ENCODE measurements around the gene VPS51.
"Not testable (repeated sequence)": the region's sequence is repeated elsewhere in the genome, so short reads cannot be mapped to it uniquely, and the experiment has no call there.

The VPS51 gene

DNA sequence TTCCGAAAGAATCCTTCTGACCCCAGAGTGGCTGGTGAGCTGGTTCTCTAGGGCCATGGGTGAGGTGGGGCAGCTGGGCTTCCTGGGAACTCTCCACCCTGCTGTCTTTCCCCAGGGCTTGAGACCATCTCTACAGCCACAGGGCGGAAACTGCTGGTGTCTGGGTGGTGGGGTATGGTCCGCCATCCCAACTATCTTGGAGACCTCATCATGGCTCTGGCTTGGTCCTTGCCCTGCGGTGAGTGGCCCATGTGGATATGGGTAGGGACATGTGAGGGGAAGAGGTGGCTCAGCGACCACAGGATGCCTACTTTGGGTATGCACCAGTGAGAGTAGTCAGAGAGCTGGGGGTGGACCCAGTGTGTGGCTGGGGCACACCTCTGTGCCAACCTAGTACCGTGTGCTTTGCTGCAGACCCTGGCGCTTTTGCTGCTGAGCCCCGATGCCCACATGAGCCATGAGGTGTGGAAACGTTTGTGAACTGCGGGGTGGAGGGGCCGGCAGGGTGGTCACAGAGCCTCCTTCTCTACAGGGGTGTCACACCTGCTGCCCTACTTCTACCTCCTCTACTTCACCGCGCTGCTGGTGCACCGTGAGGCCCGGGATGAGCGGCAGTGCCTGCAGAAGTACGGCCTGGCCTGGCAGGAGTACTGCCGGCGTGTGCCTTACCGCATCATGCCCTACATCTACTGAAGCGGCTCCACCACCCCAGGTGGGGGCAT is 19.5 kb downstream of the VPS51 start:
- no peak for DNase-seq
- in situ Hi-C loops (cut with HindIII; ENCODE audit: low pct_ligation_motif_present, low pct_unique_long_range_greater_than_20kb, low sequenced_read_pairs): no loop called here

DNA sequence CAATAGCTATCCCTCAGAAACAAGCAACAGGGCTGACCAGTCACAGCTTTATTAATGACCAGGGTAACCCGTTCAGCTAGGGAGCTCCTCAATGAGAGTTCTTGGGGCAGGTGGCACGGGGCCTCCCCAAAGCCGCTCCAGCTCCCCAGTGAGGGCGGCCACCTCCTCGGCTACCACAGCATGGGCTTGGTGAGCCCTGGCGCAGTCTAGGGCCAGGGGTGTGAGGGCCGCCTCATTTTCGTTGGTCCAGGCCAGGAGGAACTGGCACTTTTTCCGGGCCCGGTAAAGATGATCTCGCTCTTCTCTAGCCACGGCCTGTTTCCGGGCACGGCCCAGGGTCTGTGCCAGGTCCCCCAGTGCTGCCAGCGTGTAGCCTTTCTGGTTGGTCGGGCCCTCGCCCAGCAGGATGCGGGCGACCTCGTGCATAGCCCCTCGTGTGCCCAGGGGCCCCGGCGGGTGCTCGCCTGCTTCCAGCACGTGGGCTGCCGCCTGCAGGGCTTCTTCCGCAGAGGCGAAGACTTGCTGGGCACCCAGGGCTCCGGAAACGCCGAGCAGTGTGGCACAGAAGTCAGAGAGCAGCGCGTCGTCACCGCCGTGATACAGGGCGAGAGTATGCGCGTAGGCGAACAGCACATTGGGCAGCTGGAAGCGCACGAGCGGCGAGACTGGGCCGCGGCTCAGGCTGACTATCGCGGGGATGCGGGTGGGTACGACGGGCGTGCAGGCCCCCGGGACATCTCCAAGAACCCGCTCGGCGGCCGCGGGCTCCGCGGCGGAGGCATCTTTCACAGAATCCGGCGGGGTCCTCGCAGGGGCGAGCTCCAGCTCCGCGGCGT is 20.6 kb downstream of the VPS51 start:
- in situ Hi-C loops (cut with HindIII; ENCODE audit: low pct_ligation_motif_present, low pct_unique_long_range_greater_than_20kb, low sequenced_read_pairs): no loop called here
- DNase-seq: peak; percentile 22

DNA sequence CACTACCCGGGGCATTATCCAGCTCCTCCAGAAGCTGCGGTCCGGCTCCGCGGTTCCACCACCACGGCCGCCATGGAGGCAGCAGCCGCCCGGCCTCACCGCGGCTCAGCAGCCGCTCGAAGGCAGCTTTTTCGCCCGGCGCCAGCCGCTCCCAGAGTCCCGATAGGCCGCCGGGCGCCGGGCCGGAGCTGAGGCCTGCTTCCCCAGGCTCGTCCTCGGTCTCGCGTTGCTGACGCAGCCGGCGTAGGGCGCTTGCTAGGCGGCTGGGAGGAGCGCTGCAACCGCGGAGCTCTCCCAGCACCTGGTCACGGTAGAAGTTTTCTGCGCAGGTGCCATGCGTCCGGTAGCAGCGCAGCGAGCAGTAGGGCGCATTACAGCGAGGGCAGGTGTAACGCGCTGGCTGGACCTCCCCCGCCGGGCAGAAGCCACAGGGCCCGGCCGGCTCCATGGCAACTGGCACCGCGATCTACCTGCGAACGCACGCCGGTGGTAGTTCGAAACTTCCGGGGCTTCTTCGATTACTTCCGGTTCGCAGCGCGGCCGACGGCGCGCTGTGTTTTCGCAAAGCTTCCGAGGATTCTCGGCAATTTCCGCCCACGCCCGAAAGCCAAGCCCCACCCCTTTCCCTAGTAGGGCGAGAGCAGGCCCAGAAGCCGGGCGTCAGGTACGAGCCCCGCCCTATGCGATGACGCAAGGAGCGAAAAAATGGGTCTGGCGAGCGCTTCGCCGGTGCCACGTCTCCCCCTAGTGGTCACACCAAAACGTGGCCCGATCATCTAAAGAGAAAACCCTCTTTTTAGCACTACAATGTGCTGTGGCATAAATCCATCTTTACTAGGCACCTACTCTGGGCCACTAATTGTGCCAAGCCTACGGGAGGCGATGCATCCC is 21.4 kb downstream of the VPS51 start, which contains the start of gene ZNHIT2:
Gene ZNHIT2 (minus strand): TSS at position 496 of the 891 bp plus-strand sequence. CDS start 48 bp downstream, at position 448.
- in situ Hi-C loops (cut with HindIII; ENCODE audit: low pct_ligation_motif_present, low pct_unique_long_range_greater_than_20kb, low sequenced_read_pairs): no loop called here
- peak; percentile 97 for DNase-seq

DNA sequence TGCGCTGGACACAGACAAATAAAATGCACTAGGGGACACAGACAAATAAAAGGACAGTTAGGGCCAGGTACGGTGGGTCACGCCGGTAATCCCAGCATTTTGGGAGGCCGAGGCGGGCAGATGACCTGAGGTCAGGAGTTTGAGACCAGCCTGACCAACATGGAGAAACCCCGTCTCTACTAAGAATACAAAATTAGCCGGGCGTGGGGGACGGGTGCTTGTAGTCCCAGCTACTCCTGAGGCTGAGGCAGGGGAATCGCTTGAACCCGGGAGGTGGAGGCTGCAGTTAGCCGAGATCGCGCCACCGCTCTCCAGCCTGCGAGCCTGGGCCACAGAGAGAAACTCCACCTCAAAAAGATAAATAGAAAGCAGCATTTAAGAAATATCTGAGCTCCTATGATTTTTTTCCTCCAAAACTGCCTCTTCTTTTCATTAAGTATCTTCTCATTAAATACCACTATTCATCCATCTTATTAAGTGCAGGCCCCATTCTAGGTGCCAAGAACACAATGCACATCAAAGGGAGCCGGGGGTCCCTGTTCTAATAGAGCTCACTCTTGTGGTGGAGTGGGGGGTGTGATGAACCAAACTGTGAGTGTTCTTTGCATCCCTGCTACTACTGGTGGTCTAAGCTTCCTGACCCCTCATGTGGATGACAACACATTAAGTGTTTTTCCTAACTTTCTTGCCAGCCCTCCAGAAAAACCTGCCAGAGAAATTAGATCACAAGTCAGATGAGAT is 22.3 kb downstream of the VPS51 start:
- in situ Hi-C loops (cut with HindIII; ENCODE audit: low pct_ligation_motif_present, low pct_unique_long_range_greater_than_20kb, low sequenced_read_pairs): no loop called here
- no peak for DNase-seq

DNA sequence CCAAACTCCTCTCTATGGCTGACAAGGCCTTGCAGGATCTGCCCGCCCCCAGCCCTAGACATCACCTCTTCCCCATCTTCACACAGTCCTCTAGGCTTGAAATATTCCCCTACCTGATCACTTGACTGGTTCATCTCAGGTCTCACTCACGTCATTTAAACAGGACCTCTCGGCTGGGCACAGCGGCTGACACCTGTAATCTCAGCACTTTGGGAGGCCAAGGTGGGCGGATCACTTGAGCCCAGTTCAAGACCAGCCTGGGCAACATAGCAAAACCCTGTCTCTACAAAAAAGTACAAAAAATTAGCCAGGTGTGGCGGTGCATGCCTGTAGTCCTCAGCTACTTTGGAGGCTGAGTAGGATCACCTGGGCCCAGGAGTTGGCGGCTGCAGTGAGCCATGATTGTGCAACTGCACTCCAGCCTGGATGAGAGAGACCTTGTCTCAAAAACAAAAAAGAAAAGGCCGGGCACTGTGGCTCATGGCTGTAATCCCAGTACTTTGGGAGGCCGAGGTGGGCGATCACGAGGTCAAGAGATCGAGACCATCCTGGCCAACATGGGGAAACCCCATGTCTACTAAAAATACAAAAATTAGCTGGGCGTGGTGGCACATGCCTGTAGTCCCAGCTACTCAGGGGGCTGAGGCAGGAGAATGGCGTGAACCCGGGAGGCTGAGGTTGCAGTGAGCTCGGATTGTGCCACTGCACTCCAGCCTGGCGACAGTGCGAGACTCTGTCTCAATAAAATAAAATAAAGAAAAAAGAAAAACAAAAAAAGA is 23.1 kb downstream of the VPS51 start:
- DNase-seq; in situ Hi-C loops (cut with HindIII; ENCODE audit: low pct_ligation_motif_present, low pct_unique_long_range_greater_than_20kb, low sequenced_read_pairs): not testable (repeated sequence)

DNA sequence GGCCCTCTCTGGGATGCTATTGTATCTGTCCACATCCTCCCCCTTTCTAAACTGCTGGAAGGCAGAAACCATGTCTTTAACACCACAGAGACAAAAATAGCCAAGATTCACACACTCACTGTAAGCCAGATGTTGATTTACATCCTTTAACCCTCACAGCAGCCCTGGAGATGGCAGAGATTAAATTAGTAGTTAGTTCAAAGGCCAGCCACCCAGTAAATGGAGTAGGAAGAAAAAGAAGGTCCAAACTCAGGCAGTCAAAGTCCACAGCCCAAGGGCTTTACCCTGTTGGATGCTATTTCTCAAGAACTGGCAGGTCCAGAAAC is 23.6 kb downstream of the VPS51 start:
- DNase-seq: no peak

DNA sequence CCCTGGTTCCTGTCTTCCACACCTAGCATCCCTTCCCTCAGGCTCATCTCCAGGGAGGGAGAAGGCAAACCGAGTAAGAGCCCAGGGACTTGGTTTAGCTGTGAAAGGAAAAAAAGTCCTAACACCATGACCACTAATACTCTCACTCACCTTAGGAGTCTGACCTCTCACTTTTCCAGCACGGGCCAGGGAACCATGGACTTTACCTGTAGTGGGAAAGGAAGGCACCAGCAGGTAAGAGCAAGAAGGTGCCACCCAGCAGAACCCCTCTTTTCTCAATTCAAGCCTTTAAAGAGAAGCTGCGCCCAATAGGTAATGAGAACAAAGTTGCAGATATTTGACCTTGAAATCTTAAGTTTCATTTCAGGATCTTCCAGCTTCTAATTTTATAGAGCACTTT is 24.8 kb downstream of the VPS51 start:
- DNase-seq: no peak
- in situ Hi-C loops (cut with HindIII; ENCODE audit: low pct_ligation_motif_present, low pct_unique_long_range_greater_than_20kb, low sequenced_read_pairs): no loop called here

More for the DNA sequence above, 23.6 kb downstream of the VPS51 start:
- in situ Hi-C loops (cut with HindIII; ENCODE audit: low pct_ligation_motif_present, low pct_unique_long_range_greater_than_20kb, low sequenced_read_pairs): no loop called here

DNA sequence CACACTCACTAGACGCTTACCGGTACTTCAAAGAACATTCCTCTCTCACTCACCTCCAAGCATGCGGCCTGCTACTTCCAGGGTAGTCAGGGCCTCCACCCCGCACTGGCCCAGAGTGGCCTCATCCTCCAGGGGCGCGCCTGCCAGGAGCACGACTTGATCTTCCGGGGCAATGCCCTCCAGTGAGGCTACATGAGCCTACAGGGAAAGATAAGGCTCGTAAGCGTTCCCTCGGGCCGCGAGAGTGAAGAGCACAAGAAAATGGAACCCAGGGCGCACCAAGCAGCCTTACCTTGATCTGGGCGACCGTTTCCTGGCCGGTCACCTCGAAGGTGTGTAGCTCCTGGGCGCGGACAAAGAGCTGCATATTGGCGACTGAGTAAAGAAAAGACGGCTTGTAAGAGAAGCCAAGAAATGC is 25.4 kb downstream of the VPS51 start:
- in situ Hi-C loops (cut with HindIII; ENCODE audit: low pct_ligation_motif_present, low pct_unique_long_range_greater_than_20kb, low sequenced_read_pairs): no loop called here
- DNase-seq: no peak

DNA sequence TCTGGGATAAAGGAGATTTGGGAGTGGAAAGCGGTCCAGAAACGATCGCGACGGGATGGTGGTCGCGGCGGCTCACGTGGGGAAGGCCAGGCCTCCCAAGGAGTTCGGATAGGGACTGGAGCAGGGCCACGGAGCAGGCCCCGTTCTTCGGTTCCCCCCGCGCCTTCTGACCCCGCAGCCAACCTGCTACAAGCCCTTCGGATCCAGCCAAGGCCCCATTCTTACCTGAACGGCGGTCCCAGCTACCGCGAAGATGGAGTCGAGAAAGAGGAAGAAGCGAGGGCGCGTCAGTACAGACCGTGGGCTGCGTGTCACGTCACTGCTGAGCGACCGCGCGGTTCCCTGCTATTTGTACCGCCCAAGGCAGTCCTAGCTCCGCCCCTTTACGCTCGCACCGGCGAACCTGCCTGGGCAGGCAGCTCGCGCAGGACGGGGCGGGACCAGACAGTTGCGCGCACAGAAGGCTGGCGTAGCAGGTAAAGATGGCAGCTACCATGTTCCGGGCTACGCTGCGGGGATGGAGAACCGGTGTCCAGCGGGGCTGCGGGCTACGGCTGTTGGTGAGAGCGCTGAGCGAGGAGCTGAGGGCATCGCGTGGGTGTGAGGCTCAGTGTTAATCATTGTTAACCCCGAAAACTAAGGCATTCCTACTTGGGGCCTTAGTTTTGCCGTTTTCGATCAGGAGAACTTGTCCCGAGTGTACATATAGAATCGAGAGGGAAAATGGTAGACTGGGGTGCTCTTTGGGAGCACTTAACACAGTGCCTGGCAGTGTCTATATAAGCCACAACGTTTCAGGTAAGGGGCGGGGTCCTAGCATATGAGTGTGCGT is 26.1 kb downstream of the VPS51 start, which contains the start of the genes FAU and MRPL49:
Gene FAU (minus strand): TSS at position 270 of the 832 bp plus-strand sequence. CDS start 321 bp downstream, outside the sequence.
Gene MRPL49 (plus strand): TSS at position 457 of the 832 bp plus-strand sequence. CDS start 26 bp downstream, at position 483.
- DNase-seq: peak; percentile 96
- in situ Hi-C loops (cut with HindIII; ENCODE audit: low pct_ligation_motif_present, low pct_unique_long_range_greater_than_20kb, low sequenced_read_pairs): no loop called here

DNA sequence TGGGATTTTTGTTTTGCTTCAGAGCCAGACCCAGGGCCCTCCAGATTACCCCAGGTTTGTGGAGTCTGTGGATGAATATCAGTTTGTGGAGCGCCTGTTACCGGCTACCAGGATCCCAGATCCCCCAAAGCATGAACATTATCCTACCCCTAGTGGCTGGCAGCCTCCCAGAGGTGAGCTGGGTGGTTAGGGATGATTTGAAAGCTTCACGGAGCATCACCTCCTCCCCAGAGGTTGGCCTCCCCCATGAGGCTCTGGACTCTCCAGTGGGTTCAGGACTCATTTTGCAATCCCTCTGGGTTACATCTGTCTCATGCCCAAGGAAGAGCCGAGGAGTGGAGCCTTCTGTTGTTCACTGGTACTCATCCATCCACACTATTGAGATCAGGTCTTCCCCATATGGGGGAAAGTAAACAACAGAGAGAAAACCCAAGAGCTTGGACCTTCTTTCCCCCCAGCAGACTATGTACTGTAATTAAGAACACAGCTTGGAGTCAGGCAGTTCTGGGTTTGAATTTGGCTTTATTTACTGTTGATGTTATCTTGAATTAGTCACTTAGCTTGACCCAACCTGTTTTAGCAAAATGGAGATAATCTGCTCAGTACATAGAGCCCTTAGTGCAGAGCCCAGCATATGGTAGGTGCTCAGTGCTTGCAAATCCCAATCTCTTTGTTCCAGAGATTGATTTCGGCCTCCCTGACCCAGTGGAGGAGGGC is 28.6 kb downstream of the VPS51 start:
- in situ Hi-C loops (cut with HindIII; ENCODE audit: low pct_ligation_motif_present, low pct_unique_long_range_greater_than_20kb, low sequenced_read_pairs): no loop called here
- no peak for DNase-seq

DNA sequence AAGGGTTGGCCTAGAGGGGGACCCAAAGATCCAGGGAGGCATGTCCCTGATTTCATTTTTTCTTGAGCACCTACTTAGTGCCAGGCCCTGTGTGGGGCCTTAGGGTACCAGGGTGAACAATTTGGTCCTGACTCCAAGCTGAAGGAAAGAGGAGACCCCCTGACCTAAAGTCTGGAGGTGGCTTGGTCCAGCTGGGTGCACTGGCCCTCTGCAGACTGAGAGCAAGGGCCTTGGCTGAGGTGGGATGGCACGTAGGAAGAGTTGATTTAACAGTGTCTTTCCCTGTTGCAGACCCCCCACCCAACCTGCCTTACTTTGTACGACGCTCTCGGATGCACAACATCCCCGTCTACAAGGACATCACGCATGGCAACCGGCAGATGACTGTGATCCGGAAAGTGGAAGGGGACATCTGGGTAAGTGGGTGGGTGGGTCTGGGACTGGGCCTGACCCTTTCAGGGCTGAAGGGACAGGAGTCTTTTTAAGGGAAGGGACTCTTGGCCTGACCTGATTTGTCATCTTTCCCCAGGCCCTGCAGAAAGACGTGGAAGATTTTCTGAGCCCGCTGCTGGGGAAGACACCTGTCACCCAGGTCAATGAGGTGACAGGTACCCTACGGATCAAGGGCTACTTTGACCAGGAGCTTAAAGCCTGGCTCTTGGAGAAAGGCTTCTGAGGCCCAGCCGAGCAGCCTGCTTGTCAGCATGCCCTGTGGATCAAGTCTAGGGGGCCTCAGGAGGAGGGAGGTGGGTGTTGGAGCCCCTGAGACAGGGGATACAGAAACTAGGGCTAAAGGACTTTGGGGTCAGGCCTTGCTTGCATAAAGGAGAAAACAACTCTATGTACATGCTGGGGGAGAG is 29.4 kb downstream of the VPS51 start:
- DNase-seq: no peak
- in situ Hi-C loops (cut with HindIII; ENCODE audit: low pct_ligation_motif_present, low pct_unique_long_range_greater_than_20kb, low sequenced_read_pairs): no loop called here

DNA sequence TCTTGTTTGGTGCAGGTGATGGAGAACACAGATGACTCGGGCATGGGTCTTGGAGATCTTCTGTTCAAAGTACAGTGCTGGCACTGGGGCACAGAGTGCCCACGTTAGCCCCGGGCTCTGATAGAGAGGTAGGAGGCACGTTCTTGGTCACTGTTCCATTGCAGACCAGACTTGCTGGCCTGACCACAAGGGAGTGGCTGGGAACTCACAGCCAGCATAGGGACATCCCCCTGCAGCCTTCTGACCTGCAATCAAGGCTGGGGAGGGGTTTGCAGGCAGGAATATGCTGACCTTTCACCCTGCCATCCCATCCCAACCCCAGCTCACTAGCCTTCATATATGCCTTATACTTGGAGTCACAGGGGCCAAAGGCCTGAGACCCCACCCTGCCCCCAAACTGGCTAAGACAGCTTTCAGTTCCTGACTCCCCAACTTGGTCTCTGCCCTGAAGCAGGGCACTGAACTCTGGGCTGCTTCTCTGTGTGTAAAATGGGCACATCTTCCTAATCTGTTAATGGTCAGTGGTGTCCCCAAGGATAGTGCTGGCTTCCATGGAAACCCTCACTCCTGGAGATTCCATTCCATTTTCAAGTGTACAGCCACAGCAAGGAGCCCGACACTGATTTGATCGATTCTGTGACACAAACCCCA is 30.7 kb downstream of the VPS51 start:
- in situ Hi-C loops (cut with HindIII; ENCODE audit: low pct_ligation_motif_present, low pct_unique_long_range_greater_than_20kb, low sequenced_read_pairs): no loop called here
- no peak for DNase-seq

DNA sequence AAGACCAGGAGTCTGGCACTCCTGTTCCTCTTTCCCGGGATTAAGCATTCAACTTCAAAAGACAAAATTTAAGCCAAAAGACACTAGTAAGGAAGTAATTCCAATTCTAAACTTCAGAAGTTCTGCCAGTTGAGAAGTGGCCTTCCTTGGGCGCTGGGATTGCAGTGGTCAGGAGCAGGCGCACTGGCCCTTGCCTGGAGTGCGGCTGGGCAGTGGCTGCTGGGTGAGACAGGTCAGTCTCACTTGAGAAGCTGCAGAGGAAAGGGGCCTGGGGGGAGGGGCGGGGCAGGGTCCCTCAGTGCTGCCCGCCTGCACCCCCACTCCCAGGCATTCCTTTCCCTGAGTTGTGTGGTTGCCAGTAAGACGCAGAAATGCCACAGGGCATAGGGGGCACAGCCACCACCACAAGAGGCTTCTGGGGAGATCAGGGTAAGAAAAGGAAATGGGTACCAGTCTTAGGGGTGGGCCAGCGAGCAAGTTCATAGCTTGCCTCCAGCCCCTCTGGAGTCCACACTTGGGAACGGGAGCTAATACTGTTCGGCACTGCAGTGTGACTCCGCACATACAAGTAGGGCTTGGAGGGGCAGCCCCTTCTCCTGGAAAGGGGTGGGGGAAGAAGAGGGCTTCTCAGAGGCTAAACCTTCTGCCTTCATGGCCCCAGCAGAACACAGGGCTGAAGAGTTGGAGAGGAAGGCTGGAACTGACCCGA is 31.6 kb downstream of the VPS51 start:
- DNase-seq: no peak
- in situ Hi-C loops (cut with HindIII; ENCODE audit: low pct_ligation_motif_present, low pct_unique_long_range_greater_than_20kb, low sequenced_read_pairs): no loop called here
